ENCODE measurements around the gene CEP85L.
"Not testable (repeated sequence)": the region's sequence is repeated elsewhere in the genome, so short reads cannot be mapped to it uniquely, and the experiment has no call there.

Gene CEP85L

DNA sequence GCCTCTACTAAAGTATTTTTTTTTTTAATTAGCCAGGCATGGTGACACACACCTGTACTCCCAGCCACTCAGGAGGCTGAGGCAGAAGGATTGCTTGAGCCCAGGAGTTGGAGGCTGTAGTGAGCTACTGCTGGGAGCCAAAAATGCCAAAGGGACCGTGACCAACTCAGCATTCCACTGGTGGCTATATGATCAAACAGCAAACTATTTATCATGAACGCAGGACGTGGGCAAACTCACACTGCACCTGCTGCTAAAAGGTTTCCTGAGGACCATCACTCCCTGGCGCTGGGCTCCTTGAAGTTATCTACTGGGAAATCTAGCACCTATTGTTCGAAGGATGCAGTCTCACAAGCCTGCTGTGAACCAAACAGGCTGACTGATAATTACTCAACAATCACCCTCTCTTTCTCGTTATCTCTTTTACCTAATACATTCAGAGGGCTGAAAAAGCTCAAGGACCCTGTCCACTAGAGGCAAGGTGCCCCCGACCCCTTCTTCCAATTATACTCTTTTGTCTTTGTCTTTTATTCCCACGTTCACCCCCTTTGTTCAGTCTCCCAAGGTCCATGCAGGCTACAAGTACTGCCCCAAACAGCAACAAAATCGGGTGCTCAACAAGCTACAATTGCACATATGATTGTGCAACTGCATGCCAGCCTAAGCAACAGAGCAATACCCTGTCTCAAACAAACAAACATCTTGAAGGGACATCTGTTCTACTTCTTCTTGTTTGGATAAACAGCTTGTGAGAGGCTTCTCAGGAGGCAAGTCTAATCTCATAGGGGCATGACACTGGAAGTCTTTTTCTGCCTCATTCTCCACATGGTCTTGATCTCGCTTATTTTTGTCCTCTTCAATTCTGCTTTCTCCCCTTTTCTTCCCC, 151.0 kb downstream of the CEP85L start:
- ATAC-seq (no peak), DNase-seq (no peak)

DNA sequence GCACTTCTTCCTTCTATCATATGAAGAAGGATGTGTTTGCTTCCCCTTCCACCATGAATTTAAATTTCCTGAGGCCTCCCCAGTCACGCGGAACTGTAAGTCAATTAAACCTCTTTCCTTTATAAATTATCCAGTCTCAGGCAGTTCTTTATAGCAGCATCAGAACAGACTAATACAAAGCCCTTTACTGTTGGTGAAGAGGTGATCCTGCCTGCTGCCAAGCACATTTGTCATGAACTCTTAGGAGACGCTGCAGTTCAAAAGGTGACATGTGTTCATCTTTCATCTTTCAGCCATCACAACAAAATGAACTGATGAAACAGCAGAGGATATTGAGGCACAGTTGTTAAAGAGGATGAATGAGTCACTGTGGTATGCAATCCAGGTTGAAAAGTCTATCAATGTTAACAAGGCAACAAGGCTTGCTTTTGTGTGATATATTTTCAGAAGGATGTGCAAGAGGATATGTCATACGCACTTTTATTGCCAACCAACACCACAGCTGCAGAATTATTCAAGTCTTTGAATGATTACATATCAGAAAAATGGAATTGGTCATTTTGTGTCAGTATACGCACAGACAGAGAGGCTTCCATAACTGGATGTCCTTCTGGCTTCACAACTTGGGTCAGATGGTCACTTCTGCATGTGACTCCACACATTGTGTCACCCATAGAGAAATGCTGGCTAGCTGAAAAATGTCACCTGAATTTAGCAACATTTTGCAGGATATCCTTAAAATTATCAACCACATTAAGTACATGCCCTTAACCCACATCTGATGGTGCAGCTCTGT, 155.7 kb downstream of the CEP85L start:
- peak; percentile 43 for ATAC-seq
- DNase-seq: no peak

DNA sequence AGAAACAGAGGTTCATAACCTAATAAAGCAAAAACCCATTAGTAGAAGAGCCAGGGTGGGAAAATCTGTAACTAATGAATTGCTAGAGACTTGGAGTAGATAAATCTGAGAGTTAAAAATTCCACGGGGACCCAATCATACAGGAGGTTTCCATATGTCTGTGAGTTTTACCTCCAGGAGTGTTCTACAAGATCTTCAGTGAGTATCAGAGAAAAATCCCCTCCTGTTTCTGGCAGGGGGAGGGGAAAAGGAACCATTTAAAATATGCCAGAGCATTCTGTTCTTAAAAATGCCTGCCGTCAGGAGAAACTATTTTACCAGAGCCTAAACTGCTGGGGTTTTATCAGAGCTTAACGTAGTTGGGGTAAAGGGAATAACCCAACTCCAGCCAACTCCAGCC, 157.3 kb downstream of the CEP85L start:
- no peak for DNase-seq
- ATAC-seq: no peak

DNA sequence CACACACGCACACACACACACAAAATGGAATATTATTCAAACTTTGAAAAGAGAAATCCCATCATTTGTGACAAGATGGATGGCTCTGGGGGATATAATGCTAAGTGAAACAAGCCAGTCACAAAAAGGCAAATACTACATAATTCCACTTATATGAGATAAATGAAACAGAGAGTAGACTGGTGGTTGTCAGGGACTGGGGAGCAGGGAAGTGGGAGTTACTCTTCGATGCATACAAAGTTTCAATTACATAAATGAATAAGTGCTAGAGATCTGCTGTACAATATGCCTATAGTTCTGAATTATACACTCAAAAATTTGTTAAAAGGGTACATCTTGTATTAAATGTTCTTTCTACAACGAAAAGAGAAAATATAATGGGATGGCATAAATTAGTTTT, 161.4 kb downstream of the CEP85L start:
- ATAC-seq (peak; percentile 46), DNase-seq (no peak)

DNA sequence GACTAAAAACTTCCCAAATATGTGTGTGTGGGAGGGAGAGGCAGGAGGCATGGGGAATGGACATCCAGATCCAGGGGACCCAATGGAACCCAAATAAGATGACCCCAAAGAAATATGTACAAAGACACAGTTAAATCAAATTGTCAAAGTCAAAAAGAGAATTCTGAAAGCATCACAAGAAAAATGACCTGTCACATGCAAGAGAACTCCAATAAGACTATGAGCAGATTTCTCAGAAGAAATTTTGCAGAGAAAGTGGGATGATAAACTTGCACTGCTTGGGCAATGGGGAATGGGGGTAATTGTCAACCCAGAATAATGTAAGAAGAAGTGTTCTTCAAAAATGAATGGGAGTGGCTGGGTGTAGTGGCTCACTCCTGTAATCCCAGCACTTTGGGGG, 162.8 kb downstream of the CEP85L start:
- DNase-seq (no peak), ATAC-seq (no peak)

DNA sequence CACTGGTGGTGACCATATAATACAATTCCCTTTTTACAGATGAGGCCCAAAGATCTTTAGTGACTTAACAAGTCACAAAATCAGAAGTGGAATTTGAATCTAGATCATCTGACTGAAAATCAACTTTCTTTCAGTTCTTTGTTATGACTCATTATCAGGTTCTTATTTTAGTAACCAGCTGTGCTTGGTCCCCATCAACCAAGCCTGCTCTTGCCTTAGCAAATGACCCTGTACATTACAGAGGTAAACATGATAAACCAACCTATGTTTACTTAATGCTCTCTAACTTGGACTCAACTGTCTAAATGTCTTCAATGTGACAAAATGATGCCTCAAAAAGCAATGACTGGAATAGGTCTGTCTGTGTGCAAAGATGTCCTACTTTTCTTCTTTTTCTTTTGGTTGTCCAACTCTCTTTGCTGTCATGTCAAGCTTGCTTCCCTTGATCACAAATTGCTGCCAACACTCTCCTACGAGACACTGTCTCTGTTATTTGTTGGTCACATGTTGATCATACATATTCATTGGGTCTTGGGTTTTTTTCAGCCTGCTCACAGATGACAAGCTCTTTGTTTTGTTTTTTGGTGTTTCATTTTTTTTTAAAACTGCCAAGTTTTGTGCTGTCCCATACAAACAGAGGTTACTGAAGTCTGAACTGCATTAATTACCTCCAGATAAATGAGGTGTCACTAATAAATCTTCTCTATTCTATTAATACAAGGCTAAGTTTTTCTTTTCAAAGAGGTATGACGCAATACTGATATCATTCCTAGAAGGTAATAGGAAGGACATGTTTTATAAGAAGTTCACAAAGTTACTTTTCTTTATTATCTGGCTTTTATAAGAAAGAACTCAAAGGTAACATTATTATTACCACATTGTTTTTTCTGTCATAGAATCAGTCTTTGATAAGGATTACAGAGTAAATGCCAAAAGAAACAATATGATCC, 165.5 kb downstream of the CEP85L start:
- ATAC-seq (no peak), DNase-seq (no peak)

DNA sequence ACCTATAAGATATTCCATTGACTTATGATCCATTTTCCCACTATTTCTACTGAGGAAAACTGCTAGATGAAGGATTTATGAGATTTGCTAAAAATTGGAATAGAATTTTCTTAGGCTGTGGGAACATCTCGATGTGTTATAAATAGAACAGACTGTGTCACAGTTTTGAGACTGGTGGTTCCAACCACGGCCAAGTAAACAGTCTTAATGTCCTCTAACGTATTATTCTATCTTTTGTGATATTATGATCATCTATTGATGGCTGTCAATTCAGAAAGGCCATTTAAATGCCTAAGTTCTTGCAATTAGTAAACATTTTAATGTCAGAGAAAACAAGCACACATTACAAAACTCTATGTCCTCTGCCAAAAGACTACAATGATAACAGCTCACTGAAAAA, 174.8 kb downstream of the CEP85L start:
- DNase-seq (no peak), ATAC-seq (no peak)

DNA sequence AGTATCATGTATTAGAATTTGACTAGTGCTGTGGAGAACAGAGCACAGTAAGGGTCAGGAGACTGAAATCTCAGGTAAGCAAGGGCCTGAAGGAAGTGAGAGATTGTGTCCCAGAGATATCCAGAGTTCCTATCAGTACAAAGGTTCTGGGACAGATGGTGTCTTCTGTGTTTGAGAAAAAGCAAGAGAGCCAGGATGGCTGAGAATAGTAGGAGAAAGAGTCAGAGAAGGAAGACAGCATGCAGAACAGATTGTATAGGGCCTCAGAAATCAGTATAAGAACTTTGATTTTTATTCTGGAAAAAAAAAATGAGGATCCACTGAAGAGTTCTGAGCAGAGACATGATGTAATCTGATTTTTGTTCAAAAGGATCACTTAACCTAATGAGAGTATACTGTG, 178.1 kb downstream of the CEP85L start:
- ATAC-seq (no peak), DNase-seq (no peak)

DNA sequence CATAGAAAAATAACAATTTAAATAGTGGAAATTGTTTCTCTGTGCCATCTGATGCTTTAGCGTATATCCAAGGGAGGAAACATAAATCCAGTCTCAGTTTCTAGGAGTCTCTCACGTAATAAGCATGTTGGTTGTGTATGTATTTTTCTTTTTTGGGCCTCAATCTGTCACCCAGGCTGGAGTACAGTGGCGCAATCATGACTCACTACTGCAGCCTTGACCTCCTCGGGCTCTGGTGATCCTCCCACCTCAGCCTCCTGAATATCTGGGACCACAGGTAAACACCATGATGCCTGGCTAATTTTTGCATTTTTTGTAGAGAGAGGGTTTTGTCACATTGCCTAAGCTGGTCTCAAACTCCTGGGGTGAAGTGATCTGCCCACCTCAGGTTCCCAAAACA, 181.9 kb downstream of the CEP85L start:
- no peak for ATAC-seq

DNA sequence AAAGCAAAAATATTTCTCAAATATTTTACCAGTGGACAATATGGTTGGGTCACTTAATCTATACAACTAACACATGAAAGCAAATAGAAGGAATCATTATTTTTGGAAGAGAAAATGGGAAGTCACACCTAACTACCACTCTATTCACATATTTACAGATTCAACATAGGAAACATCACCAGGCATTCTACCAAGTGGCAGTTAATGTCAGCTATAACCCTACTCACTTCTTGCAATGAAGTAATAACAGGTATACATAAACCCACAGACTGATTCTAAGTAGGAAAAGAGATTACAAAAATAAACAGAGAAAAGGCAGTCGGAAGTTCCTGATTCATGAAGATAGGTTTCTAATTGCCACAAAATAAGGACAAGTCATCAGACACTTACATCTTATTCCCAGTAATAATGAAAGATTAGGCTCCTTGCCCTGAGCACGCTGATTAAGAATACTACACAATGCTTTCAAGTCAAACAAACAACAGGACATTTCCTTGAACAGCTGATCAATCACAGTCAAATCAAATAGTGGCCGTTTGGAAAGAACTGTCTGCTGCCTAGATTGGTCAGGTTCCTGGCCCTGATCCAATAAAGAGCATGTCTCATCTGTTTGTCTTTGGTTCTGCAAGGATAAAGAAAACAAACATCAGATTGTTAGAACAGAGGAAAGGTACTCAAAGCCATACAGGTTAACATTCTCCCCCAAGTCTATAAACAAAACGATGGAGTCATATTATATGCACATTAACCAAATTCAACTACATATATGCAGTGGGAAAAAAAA, 182.5 kb downstream of the CEP85L start:
- DNase-seq: no peak
- ATAC-seq: no peak

More for the DNA sequence above, 181.9 kb downstream of the CEP85L start:
- no peak for DNase-seq

DNA sequence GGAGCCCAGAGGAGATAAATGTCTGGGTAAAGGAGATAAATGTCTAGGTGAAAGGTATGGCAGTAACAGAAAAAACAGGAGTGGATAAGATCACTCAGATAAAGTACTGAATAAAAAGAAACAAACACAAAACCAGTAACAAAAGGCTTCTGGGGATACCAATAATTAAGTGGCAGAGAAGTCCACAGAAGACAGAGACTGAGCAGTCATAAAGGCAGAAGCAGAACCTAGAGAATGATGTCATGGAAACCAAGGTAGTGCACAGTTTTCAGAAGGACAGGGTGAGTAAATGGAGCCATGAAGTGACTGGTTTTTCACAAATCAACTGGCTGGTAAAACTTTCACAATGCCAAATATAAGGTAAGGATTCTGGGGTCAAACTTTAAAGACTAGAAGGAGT, 184.2 kb downstream of the CEP85L start:
- DNase-seq (no peak), ATAC-seq (peak; percentile 46)

DNA sequence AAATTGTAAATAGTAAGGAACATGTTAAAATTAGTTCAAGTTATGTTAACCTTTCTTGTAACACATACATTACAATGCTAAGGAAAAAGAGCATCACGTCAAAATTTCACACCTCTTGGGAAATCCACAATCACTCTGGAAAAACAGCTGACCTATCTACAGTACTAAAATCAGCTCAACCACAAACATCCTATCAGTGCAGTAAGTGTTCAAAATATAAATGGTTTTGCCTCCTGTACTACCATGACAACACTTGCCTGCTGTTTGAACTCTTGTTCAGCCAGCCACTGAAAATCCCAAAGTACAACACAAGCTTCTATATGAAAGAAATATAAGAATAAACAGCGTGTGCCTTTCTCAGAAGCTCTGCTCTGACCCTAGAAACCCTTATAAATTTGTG, 186.8 kb downstream of the CEP85L start:
- DNase-seq: no peak
- ATAC-seq: no peak

DNA sequence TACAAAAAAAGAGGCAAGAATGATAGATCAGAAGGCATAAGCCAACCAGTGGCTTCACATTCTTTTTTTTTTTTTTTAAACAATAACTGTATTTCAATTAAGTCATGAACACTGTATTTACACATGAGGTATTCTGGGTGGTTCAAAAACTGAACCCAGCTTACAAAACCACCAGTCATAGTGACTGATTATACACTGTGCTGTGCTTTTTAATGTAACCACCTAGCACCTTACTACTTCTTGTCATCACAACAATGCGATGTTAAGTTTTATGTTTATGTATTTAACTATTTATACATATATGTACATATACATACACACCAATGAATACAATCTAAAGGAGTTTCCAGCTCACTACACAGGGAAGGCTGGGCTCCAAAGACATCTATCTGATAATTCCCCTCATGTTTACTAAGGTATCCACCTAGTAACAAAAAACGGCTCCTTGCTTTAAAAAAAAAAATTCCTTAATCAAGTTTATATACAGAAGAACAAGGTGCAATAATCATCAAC, 190.4 kb downstream of the CEP85L start:
- no peak for DNase-seq
- no peak for ATAC-seq

DNA sequence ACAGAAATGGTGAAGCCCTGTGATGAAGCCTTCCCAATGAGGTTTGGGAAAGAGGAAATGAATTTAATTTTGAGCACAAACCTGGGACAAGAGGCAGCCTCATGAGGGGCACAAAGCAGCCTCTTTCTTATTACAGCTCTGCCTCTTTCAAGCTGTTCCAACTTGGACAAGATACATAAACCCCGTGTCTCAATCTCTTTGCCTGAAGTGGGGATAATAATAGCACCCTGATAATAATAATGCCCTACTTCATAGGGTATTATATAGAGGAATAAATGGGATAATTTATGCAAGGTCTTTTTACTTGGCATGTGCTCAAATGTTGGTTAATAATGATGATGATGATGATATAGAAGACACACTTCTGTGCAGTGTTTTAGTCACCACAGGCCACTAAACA, 194.4 kb downstream of the CEP85L start:
- ATAC-seq (no peak), DNase-seq (no peak)

DNA sequence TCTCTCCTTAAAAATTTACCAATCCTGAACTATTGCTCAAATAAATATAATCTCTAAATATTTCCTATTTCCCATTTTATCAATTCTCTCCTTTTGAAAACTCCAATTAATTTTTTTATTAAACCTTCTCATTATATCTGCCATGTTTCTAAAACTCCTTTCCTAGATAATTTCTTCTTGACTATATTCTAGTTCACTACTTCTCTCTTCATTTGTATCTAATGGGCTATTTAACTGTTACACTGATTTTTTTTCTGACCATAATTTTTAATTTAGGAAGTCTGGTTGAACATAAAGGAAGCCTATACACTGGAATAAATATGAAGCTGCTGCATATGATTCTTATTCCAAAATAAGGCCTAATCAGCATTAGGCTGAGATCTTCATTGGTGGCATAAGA, 199.6 kb downstream of the CEP85L start:
- DNase-seq: no peak

DNA sequence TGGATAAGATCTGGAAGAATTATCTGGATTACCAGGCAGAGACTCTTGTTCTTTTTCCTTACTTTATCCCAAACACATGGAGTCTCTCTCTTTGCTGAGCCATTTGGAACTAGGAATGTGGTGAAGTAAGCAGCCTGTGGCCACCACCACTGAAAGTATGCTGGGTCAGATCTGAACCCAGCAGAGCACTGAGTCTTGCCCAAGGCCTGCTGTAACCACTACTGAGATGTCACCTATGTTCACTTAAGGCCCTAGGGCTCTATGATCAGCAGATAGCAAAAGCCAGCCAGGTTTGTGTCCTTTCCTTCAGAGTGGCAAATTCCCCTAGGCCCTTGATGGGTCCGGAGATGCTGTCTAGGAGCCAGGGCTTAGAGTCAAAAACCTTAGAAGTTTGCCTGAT, 206.6 kb downstream of the CEP85L start:
- no peak for ATAC-seq
- DNase-seq: no peak

More for the DNA sequence above, 199.6 kb downstream of the CEP85L start:
- no peak for ATAC-seq

DNA sequence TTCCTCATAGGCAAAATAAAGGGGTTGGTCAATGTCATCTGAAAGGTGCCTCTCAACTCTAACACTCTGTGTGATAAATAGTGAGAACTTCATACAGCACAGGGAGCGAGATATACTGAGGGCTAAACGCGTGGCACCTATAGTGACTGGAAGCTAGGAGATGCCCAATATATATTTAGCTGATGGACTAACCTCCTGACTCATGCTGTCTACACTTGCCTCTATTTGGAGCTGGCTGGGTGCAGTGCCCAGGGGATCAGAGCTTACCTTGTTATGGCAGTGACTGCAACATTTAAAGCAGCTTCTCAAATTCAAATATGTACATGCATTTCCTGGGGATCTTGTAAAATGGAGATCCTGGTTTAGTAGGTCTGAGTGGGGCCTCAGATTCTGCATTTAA, 214.9 kb downstream of the CEP85L start:
- ATAC-seq: no peak
- no peak for DNase-seq

DNA sequence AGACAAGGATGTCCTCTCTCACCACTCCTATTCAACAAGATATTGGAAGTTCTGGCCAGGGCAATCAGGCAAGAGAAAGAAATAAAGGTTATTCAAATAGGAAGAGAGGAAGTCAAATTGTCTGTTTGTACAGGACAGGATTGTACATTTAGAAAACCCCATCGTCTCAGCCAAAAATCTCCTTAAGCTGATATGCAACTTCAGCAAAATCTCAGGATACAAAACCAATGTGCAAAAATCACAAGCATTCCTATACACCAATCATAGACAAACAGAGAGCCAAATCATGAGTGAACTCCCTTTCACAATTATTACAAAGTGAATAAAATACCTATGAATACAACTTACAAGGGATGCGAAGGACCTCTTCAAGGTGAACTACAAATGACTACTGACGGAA, 217.2 kb downstream of the CEP85L start:
- DNase-seq, ATAC-seq: not testable (repeated sequence)

DNA sequence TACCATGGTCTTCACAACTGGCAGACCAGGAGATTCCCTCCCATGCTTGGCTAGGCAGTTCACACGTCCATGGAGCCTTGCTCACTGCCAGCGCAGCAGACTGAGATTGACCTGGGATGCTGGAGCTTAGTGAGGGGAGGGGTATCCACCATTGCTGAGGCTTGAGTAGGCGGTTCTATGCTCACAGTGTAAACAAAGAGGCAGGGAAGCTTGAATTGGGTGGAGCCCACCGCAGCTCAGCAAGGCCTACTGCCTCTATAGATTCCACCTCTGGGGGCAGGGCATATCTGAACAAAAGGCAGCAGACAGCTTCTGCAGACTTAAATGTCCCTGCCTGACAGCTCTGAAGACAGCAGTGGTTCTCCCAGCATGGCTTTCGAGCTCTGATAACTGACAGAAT, 230.1 kb downstream of the CEP85L start:
- not testable (repeated sequence) for ATAC-seq, DNase-seq

DNA sequence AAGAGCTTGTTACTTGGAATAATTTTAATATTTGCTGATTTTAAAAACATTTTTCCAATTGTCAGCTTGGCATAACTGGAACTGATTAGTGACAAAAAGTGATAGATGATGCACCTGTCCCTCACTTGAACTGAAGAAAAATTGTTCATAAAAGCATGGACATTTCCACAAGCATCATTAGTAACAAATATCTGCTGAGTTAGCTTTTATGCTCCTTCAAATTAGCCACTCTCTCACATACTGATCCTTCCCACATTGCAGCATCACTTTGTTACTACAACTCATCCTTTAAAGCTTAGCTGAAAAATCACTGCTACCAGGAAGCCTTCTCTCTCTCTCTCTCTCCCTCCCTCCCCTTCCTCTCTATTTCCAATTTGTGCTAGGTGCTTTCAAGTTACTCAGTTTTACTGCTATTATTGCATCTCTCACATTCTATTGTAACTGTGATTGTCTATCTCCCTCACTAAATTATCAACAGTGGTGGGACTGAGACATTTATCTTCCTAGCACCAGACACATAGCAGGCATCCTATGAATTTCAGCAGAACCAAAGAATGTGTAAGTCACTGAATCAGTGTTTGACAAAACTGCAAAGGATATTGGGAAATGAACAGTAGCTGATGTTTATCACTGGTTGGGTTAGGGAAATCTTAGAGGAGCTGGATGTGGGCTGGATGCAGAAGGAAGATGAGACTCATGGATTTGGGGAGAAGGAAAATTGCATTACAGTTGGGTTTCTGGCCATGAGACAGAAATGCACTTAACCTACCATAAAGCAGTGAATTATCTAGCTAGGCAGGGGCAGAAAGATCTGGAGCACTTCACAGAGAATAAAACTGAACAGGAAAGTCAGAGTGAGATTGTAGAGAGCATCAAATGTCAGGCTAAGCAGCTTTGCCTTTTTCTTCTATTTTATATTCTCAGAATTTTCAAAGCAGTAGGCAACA, 231.7 kb downstream of the CEP85L start:
- DNase-seq (no peak), ATAC-seq (no peak)

Measured in stimulated activated naive CD8-positive, alpha-beta T cell treated with anti-CD3 and anti-CD28 coated beads, Interleukin-15, Interleukin-2, amounts not matched to agents 100 U/mL and 50 U/mL, for 24 hours (primary cell).